KMS-11 (cell line): ENCODE measurements around the gene CPVL.

Experiments
- H2AFZ ChIP-seq: fragments of 200-600 bp; sonication (generic); 2 replicates; pipeline ENCODE4 v1.6.1; 2016; ENCODE audit warnings: antibody characterized with exemption, mixed run types, low read depth
- H3K27ac ChIP-seq: fragments of 200-600 bp; sonication (generic); 2 replicates; pipeline ENCODE4 v1.6.1; 2016; ENCODE audit warnings: mild to moderate bottlenecking, mixed run types
- H3K27me3 ChIP-seq: fragments of 200-600 bp; sonication (generic); 2 replicates; pipeline ENCODE4 v1.6.1; 2017; ENCODE audit warnings: mild to moderate bottlenecking, low read depth, mixed run types, moderate library complexity; ENCODE audit not compliant: insufficient read depth
- H3K36me3 ChIP-seq: fragments of 200-600 bp; sonication (generic); 2 replicates; pipeline ENCODE4 v1.6.1; 2017; ENCODE audit warnings: mild to moderate bottlenecking, mixed run types; ENCODE audit not compliant: insufficient read depth
- H3K4me1 ChIP-seq: fragments of 200-600 bp; sonication (generic); 2 replicates; pipeline ENCODE4 v1.6.1; 2016; ENCODE audit warnings: mild to moderate bottlenecking, low read depth, mixed run types; ENCODE audit not compliant: poor library complexity, severe bottlenecking
- H3K4me2 ChIP-seq: fragments of 200-600 bp; sonication (generic); 2 replicates; pipeline ENCODE4 v1.7.0; 2016; ENCODE audit warnings: mild to moderate bottlenecking, mixed run types
- H3K4me3 ChIP-seq: fragments of 200-600 bp; sonication (generic); IDR thresholded peaks from 2 replicates; pipeline ENCODE4 v1.6.1; 2017; ENCODE audit warnings: low read depth, low read length, mixed read lengths; ENCODE audit not compliant: insufficient read depth
- H3K79me2 ChIP-seq: fragments of 200-600 bp; sonication (generic); 2 replicates; pipeline ENCODE4 v1.6.1; 2016; ENCODE audit warnings: low read depth, mixed run types; ENCODE audit not compliant: insufficient read depth
- H3K9ac ChIP-seq: fragments of 200-600 bp; sonication (generic); 2 replicates; pipeline ENCODE4 v1.6.1; 2016; ENCODE audit warnings: mild to moderate bottlenecking, mixed run types
- H4K20me1 ChIP-seq: fragments of 200-600 bp; sonication (generic); 2 replicates; pipeline ENCODE4 v1.6.1; 2016; ENCODE audit warnings: mild to moderate bottlenecking, mixed run types; ENCODE audit not compliant: insufficient read depth
- TF ChIP-seq, protein P1 (sequence below): fragments of 200-600 bp; sonication (generic); conservative IDR thresholded peaks from 2 replicates; pipeline ENCODE4 v1.6.1; 2017; ENCODE audit warnings: low read depth, mild to moderate bottlenecking, antibody characterized with exemption, low read length, moderate library complexity, mixed read lengths

CPVL gene

GRCh38 chr7:28983396-28984190, 162.7 kb downstream of the CPVL start:
- Histone ChIP-seq H3K4me3 (no peak overlapping the region), H3K36me3 (no peaks in the 10 kb centered on the region), H3K4me1 (peaks cover 6% of the 10 kb centered on the region), H2AFZ (no peak overlapping the region), H3K27ac (no peak overlapping the region), H3K9ac (no peak overlapping the region), H3K4me2 (no peak overlapping the region), H3K27me3 (no peaks in the 10 kb centered on the region), H3K79me2 (no peaks in the 10 kb centered on the region), H4K20me1 (no peaks in the 10 kb centered on the region)
- TF ChIP-seq, protein P1, sequence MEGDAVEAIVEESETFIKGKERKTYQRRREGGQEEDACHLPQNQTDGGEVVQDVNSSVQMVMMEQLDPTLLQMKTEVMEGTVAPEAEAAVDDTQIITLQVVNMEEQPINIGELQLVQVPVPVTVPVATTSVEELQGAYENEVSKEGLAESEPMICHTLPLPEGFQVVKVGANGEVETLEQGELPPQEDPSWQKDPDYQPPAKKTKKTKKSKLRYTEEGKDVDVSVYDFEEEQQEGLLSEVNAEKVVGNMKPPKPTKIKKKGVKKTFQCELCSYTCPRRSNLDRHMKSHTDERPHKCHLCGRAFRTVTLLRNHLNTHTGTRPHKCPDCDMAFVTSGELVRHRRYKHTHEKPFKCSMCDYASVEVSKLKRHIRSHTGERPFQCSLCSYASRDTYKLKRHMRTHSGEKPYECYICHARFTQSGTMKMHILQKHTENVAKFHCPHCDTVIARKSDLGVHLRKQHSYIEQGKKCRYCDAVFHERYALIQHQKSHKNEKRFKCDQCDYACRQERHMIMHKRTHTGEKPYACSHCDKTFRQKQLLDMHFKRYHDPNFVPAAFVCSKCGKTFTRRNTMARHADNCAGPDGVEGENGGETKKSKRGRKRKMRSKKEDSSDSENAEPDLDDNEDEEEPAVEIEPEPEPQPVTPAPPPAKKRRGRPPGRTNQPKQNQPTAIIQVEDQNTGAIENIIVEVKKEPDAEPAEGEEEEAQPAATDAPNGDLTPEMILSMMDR, result no peak

DNA sequence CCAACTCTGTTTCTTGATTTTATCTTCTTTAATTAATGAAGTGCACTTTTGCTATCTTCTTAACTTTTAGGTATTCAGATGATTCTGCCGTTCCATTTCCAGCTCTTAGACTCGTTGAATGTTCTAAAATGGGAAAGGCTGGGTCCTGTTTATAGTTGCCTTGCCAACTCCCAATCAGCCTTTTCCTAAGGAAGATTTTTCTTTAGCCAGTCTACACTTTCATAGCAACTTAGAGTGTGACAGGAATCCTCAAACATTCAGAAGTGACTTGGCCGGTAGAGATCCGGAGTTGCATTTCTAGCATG, 165.2 kb downstream of the CPVL start:
- Histone ChIP-seq H3K27ac (no peak overlapping the region), H3K79me2 (no peaks in the 10 kb centered on the region), H3K36me3 (no peaks in the 10 kb centered on the region), H3K4me1 (peaks cover 6% of the 10 kb centered on the region), H3K9ac (no peak overlapping the region), H4K20me1 (no peaks in the 10 kb centered on the region), H2AFZ (no peak overlapping the region), H3K27me3 (no peaks in the 10 kb centered on the region), H3K4me3 (no peak overlapping the region), H3K4me2 (no peak overlapping the region)
- TF ChIP-seq, protein P1, result no peak

GRCh38 chr7:28980451-28981160, 165.7 kb downstream of the CPVL start:
- no peak overlapping the region for H3K4me2 ChIP-seq
- H3K27me3 ChIP-seq, result no peaks in the 10 kb centered on the region
- TF ChIP-seq, protein P1, result no peak
- no peak overlapping the region for H3K4me3 ChIP-seq
- no peaks in the 10 kb centered on the region for H3K36me3 ChIP-seq
- H2AFZ ChIP-seq, result no peak overlapping the region
- H3K4me1 ChIP-seq, result peaks cover 6% of the 10 kb centered on the region
- no peaks in the 10 kb centered on the region for H3K79me2 ChIP-seq
- H3K9ac ChIP-seq, result no peak overlapping the region
- H3K27ac ChIP-seq, result no peak overlapping the region
- no peaks in the 10 kb centered on the region for H4K20me1 ChIP-seq

GRCh38 chr7:28979776-28980175, 166.6 kb downstream of the CPVL start:
- no peak overlapping the region for H3K4me2 ChIP-seq
- no peaks in the 10 kb centered on the region for H4K20me1 ChIP-seq
- H3K27me3 ChIP-seq, result no peaks in the 10 kb centered on the region
- H3K9ac ChIP-seq, result no peak overlapping the region
- TF ChIP-seq, protein P1, result no peak
- H3K4me1 ChIP-seq, result peaks cover 4% of the 10 kb centered on the region
- H3K36me3 ChIP-seq, result no peaks in the 10 kb centered on the region
- H2AFZ ChIP-seq, result no peak overlapping the region
- H3K79me2 ChIP-seq, result no peaks in the 10 kb centered on the region
- no peak overlapping the region for H3K4me3 ChIP-seq
- no peak overlapping the region for H3K27ac ChIP-seq
